GM12878 (cell line): Measurements from ENCODE around the gene MTAP. TPM values are rescaled to one million over a fixed set of nuclear protein-coding genes. Genes with fewer than 3 reads are reported as not detected.

Experiments
- polyA plus RNA-seq, 11 experiments: library from polyadenylated mRNA; depleted of rRNA in 4 of 11; unstranded in 6 of 11; stranded (reverse) in 5 of 11; fragments of >200 nt; fragmentation: Nextera tagmentation in 4 of 11; fragmentation: Illumina TruSeq in 1 of 11; extraction: Ambion mirVana in 4 of 11; extraction: Trizol in 1 of 11; gene quantifications; 1 replicate in 1 of 11; 2 replicates in 10 of 11; pipeline versions ENCODE4 v1.2.1 to v1.2.3, GENCODE V29; 2011 to 2016; ENCODE audit warnings: inconsistent platforms in 2 of 11, missing spikeins in 2 of 11, low read depth in 1 of 11
- total RNA-seq, 4 experiments: library from RNA; depleted of rRNA in 3 of 4; stranded (reverse); fragments of >200 nt in 3 of 4; fragmentation: Illumina TruSeq in 1 of 4; extraction: Trizol in 1 of 4; gene quantifications; 2 replicates each; pipeline versions ENCODE4 v1.2.1 to v1.2.3, GENCODE V29; 2013 to 2021

MTAP gene
- total and polyA plus RNA-seq, 10 of the 15 experiments (the other 5 are each of a cell fraction or from before 2014, with no cell fraction given) = 16.4 to 29.9 (median 22.6) TPM

Other genes starting within 250 kb of the MTAP start
- 29.0 and 34.5 TPM in 2 replicates for gene CDKN2A, start 191.8 kb downstream of the MTAP start, total RNA-seq (2014; rRNA removed)
- 5.6 and 6.1 TPM in 2 replicates for gene CDKN2A, start 191.8 kb downstream of the MTAP start, total RNA-seq (2014; rRNA removed; fragmentation: Illumina TruSeq; extraction: Trizol)
- 28.0 and 30.6 TPM in 2 replicates for gene CDKN2A, start 191.8 kb downstream of the MTAP start, total RNA-seq (2021)
- 5.3 and 6.3 TPM in 2 replicates for gene CDKN2A, start 191.8 kb downstream of the MTAP start, polyA plus RNA-seq (2011; rRNA removed)
- gene CDKN2A, start 191.8 kb downstream of the MTAP start, polyA plus RNA-seq (2014; fragmentation: Illumina TruSeq; extraction: Trizol) = 3.9 and 8.8 TPM in 2 replicates
- 1 to 10 TPM in 1 of 2 experiments, under 1 TPM in 1; 0.84 to 2.3 TPM for gene CDKN2A, start 191.8 kb downstream of the MTAP start, polyA plus RNA-seq (2014; fragmentation: Nextera tagmentation; extraction: Ambion mirVana)
- gene CDKN2A, start 191.8 kb downstream of the MTAP start, polyA plus RNA-seq (2014; rRNA removed) = 40.1 and 48.7 TPM in 2 replicates
- gene CDKN2A, start 191.8 kb downstream of the MTAP start, polyA plus RNA-seq (2016; fragmentation: Nextera tagmentation; extraction: Ambion mirVana) = 10 to 100 TPM; 32.1 to 41.2 TPM
- 1.0 and 2.0 TPM in 2 replicates for gene CDKN2B-AS1, start 192.2 kb downstream of the MTAP start, total RNA-seq (2014; rRNA removed)
- gene CDKN2B-AS1, start 192.2 kb downstream of the MTAP start, total RNA-seq (2014; rRNA removed; fragmentation: Illumina TruSeq; extraction: Trizol) = 1.5 and 1.7 TPM in 2 replicates
- 0.98 and 1.3 TPM in 2 replicates for gene CDKN2B-AS1, start 192.2 kb downstream of the MTAP start, total RNA-seq (2021)
- 1.5 and 1.9 TPM in 2 replicates for gene CDKN2B-AS1, start 192.2 kb downstream of the MTAP start, polyA plus RNA-seq (2011; rRNA removed)
- gene CDKN2B-AS1, start 192.2 kb downstream of the MTAP start, polyA plus RNA-seq (2014; fragmentation: Illumina TruSeq; extraction: Trizol) = 0.38 and 0.69 TPM in 2 replicates
- gene CDKN2B-AS1, start 192.2 kb downstream of the MTAP start, polyA plus RNA-seq (2014; fragmentation: Nextera tagmentation; extraction: Ambion mirVana) = under 1 TPM in 1 of 2 experiments, not detected in 1; 0.22 TPM
- 2.1 and 2.2 TPM in 2 replicates for gene CDKN2B-AS1, start 192.2 kb downstream of the MTAP start, polyA plus RNA-seq (2014; rRNA removed)
- under 1 TPM; 0.66 to 0.88 TPM for gene CDKN2B-AS1, start 192.2 kb downstream of the MTAP start, polyA plus RNA-seq (2016; fragmentation: Nextera tagmentation; extraction: Ambion mirVana)
- gene CDKN2B, start 206.7 kb downstream of the MTAP start, total RNA-seq (2014; rRNA removed) = 0.06 and 0.22 TPM in 2 replicates
- gene CDKN2B, start 206.7 kb downstream of the MTAP start, total RNA-seq (2014; rRNA removed; fragmentation: Illumina TruSeq; extraction: Trizol) = 0.09 and 0.14 TPM in 2 replicates
- gene CDKN2B, start 206.7 kb downstream of the MTAP start, total RNA-seq (2021) = 0.15 and 0.19 TPM in 2 replicates
- gene CDKN2B, start 206.7 kb downstream of the MTAP start, polyA plus RNA-seq (2011; rRNA removed) = 0.03 TPM in 1 of 2 replicates, not detected in the other
- gene CDKN2B, start 206.7 kb downstream of the MTAP start, polyA plus RNA-seq (2014; fragmentation: Illumina TruSeq; extraction: Trizol) = 0.03 and 0.06 TPM in 2 replicates
- under 1 TPM; 0.04 to 0.08 TPM for gene CDKN2B, start 206.7 kb downstream of the MTAP start, polyA plus RNA-seq (2014; fragmentation: Nextera tagmentation; extraction: Ambion mirVana)
- gene CDKN2B, start 206.7 kb downstream of the MTAP start, polyA plus RNA-seq (2014; rRNA removed) = 0.16 and 0.47 TPM in 2 replicates
- gene CDKN2B, start 206.7 kb downstream of the MTAP start, polyA plus RNA-seq (2016; fragmentation: Nextera tagmentation; extraction: Ambion mirVana) = under 1 TPM in 1 of 2 experiments, not detected in 1; 0.13 TPM